ENCODE measurements around the gene PNPLA5. TPM values are rescaled to one million over a fixed set of nuclear protein-coding genes. Genes with fewer than 3 reads are reported as not detected.

PNPLA5 gene, protein sequence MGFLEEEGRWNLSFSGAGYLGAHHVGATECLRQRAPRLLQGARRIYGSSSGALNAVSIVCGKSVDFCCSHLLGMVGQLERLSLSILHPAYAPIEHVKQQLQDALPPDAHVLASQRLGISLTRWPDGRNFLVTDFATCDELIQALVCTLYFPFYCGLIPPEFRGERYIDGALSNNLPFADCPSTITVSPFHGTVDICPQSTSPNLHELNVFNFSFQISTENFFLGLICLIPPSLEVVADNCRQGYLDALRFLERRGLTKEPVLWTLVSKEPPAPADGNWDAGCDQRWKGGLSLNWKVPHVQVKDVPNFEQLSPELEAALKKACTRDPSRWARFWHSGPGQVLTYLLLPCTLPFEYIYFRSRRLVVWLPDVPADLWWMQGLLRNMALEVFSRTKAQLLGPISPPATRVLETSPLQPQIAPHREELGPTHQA
- under 1 TPM in 3 of 4 donors, not detected in 1; 0.06 to 0.16 (median 0.13) TPM for polyA plus RNA-seq (ENCODE audit: insufficient read length in 4 of 4)

DNA sequence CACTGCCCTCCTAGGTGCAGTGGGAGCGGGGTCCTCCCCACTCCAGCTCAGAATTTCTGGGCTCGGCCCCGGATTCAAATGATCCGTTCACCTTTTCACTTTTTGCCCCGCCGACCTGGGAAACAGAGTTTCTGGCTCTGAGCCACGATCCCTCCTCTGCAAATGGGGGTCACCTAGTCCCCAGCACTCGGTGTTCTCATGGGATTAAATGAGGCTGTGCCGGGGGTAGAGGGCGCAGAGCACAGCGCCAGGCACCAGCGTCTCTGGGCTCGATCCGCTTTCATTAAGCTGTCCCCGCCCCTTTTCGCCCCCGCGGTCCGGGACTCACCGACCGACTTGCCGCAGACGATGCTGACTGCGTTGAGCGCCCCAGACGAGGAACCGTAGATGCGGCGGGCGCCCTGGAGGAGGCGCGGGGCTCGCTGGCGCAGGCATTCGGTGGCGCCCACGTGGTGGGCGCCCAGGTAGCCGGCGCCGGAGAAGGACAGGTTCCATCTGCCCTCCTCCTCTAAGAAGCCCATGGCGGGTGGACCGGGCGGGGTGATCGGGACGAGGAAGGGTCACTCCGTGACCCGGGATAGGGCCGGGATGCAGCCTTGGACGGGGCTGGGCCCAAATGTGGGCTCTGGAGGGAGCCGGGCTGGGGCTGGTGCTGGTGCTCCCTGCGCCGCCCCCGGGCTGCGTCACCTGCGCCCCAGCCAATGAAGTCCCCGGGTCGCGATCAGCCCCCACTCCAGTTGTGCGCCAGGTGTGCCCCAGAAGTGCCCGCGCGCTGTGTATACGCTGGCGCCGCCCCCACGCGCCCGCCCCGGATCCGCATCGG lies at the start of gene PNPLA5:
PNPLA5 (minus strand) TSS at position 654 of the 823 bp plus-strand sequence; CDS start at position 521, 133 bp downstream.
- DNase-seq (ENCODE audit: low read depth in 4 of 4, low spot score in 2 of 4), result no peak

DNA sequence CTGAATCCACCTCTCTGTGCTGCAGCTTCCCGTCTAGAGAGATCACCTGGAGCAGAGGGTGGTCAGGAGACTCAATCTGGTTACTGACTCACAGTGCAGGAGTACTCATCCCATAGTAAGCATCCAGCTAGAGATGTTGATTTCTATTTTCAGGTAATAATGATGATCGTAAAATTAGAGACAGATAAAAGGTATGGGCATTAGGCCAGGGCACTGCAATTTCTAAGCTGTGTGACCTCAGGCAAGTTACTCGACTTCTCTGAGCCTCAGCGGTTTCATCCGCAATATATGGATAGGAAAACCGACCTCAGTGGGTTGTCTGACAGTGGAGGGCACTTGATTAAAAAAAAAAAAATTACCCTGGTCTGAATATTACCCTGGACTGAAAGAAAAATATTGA lies 49.6 kb upstream of the PNPLA5 start:
- no peak for DNase-seq (ENCODE audit: low read depth in 4 of 4, low spot score in 2 of 4)

GRCh38 chr22:43931771-43932170 lies 40.0 kb upstream of the PNPLA5 start:
- no peak for DNase-seq (ENCODE audit: low read depth in 4 of 4, low spot score in 2 of 4)

GRCh38 chr22:43928908-43929307 lies 37.1 kb upstream of the PNPLA5 start:
- no peak for DNase-seq (ENCODE audit: low read depth in 4 of 4, low spot score in 2 of 4)

DNA sequence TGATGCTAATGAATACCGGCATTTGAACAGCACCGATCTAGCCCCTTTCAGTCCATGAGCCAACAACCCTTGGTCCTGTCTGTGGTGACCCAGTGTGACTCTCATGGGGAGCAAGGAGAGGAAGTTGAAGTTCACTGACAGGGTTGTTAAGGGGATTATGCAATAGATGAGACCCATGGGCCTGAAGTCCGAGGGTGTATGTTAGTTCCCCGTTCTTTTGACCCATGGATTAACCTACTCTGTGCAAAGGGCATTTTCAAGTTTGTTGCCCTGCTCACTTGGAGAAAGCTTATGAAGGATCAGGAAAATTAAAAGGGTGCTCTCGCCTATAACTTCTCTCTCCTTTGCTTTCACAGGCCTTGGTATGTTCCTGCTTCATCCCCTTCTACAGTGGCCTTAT lies 36.7 kb upstream of the PNPLA5 start:
- no peak for DNase-seq (ENCODE audit: low read depth in 4 of 4, low spot score in 2 of 4)

DNA sequence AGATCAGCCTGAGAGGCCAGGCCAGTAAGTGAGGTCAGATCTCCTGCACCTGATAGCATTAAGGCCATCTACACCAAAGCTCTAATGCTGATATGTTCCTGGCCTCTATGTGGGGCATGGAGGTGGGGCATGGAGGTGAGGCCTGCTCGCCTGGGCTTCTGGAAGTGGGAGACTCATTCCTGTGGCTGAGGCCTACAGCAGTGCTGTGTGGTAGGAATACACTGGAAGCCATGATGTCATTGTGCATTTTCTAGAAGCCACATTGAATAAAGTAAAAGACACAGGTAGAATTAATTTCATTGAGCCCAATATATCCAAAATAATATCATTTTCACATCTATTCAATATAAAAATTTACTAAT lies 34.5 kb upstream of the PNPLA5 start:
- DNase-seq (ENCODE audit: low read depth in 4 of 4, low spot score in 2 of 4), result no peak

- DNase-seq (ENCODE audit: low read depth in 4 of 4, low spot score in 2 of 4), result no peak
Measured at GRCh38 chr22:43925433-43926348, 33.9 kb upstream of the PNPLA5 start.

- DNase-seq (ENCODE audit: low read depth in 4 of 4, low spot score in 2 of 4), result no peak
Measured at GRCh38 chr22:43924877-43925276, 33.1 kb upstream of the PNPLA5 start.

- peak; percentile 59 to 83 (median 72) for DNase-seq (ENCODE audit: low read depth in 4 of 4, low spot score in 2 of 4)
Measured at GRCh38 chr22:43923631-43924464, 32.0 kb upstream of the PNPLA5 start, which contains the start of gene PNPLA3. Gene PNPLA3 (plus strand): TSS chr22:43923805. CDS start chr22:43923912, 107 bp downstream.

GRCh38 chr22:43923191-43923590 lies 31.4 kb upstream of the PNPLA5 start:
- peak in 1 of 4 donors; percentile 11 for DNase-seq (ENCODE audit: low read depth in 4 of 4, low spot score in 2 of 4)

- no peak for DNase-seq (ENCODE audit: low read depth in 4 of 4, low spot score in 2 of 4)
Measured at GRCh38 chr22:43922123-43922522, 30.3 kb upstream of the PNPLA5 start.

GRCh38 chr22:43921370-43921769 lies 29.6 kb upstream of the PNPLA5 start:
- no peak for DNase-seq (ENCODE audit: low read depth in 4 of 4, low spot score in 2 of 4)

GRCh38 chr22:43919106-43919973 lies 27.5 kb upstream of the PNPLA5 start:
- DNase-seq (ENCODE audit: low read depth in 4 of 4, low spot score in 2 of 4), result no peak

GRCh38 chr22:43917521-43917920 lies 25.7 kb upstream of the PNPLA5 start:
- DNase-seq (ENCODE audit: low read depth in 4 of 4, low spot score in 2 of 4), result no peak

DNA sequence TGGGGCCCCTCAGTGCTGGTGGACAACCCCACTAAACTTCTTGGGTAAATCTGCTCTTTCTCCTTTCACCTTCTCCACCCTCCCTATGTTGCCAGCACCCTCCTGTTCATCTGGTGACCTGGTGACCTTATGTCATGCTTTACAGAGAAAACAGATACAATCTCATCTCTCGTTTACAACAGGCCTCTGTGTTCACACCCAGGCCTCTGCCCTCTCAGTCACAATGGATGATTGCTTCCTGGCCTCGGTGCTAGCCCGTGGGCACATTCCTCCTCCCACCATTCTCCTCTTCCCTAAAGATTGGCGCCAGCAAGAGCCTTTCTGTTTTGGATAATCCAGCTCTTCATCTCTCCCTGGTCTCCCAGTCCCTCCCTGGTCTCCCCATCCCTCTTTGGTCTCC lies 19.5 kb upstream of the PNPLA5 start:
- no peak for DNase-seq (ENCODE audit: low read depth in 4 of 4, low spot score in 2 of 4)

GRCh38 chr22:43910178-43910695 lies 18.4 kb upstream of the PNPLA5 start:
- DNase-seq (ENCODE audit: low read depth in 4 of 4, low spot score in 2 of 4), result no peak

DNA sequence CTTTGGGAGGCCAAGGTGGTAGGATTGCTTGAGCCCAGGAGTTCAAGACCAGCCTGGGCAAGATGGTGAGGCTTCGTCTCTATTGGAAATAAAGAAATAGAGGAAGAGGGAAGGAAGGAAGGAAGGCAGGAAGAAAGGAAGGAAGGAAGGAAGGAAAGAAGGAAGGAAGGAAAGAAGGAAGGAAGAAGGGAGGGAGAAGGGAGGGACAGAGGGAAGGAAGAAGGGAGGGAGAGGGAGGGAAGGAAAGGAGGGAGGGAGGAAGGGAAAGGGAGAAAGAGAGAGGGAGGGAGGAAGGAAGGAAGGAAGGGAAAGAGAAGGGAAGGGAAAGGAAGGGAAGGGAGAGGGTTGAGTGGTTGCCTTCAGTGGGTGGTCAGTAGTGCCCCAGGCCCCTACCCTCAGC lies 17.9 kb upstream of the PNPLA5 start:
- DNase-seq (ENCODE audit: low read depth in 4 of 4, low spot score in 2 of 4), result no peak

DNA sequence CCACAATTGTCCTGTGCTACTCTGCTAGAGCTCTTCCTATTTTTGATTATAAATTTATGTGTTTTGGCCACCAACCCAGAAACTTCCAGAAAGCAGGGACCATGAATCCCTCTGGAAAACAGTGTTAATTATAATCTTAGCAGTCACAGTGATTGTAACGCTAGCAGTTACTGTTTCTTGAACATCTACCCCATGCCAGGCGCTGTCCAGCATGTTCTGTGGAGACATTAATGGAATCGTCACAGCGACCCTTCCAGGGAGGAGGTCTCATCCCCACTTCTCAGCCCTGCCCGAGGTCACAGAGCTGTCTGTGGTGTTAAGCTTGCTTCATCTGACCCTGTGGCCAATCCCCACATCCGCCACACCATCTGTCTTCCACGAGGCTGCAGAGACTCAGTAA lies 13.9 kb upstream of the PNPLA5 start:
- no peak for DNase-seq (ENCODE audit: low read depth in 4 of 4, low spot score in 2 of 4)

All from left renal cortex interstitium (tissue), 4 donors.